NOMO-1 (cell line): ENCODE measurements around the gene TTC21B.

ENCODE experiments used
- DNase-seq, 2 experiments: peaks; one replicate each; lab custom pipeline; 2025; ENCODE audit not compliant: unreplicated experiment in 2 of 2; lab: John Stamatoyannopoulos, UW

The TTC21B gene

DNA sequence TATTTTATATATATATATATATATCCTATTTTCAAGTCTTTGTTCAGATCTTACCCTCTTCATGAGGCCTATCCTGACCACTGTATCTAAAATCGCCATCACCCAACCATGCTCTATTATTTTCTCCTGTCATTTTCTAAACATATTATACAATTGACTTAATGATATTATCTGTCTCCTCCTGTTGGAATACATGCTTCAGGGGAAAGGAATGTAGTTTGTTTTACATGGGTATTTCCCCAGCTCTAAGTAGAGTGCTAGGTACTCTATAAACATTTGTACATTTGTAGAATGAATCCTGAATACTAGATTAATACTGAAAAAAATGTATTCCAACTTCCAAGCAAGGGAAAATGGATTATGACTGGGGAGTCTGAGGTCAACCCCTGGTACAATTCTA is 26.2 kb downstream of the TTC21B start:
- DNase-seq = no peak

DNA sequence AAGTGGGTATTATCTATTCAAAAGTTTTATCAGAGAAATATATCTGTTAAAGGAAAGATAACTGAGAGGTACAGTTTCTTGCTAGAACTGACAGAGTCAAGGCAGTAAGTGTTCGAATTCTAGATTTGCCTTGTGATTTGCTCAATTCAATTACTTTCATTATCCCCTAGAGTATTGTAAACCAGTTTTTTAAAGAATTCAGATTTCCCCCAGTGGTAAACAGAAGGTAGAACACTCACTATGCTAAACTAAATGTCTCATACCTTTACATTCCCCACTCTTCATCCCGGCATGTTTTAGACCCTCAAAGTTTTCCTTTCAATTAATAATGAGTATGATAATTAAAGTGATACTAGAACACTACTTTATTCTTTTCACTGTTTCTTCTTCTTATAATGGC is 28.6 kb downstream of the TTC21B start:
- no peak for DNase-seq

DNA sequence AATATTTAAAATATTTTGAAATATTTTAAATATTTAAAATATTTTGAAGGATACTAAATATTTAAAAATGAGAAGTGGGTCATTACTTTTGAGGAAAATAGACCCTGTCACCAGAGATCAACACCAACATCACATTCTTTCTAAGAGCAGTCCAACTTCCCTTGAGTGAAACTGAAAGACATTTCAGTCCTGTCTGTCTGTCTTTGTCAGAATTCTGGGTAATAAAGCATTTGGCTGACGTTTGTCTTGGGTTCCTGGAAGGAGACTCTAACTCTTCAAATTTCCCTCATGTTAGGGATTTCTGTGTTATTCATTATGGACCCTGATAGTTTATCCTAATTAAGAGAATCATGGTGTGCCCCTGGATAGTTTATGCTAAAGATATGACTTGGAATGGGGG is 32.8 kb downstream of the TTC21B start:
- DNase-seq = no peak

DNA sequence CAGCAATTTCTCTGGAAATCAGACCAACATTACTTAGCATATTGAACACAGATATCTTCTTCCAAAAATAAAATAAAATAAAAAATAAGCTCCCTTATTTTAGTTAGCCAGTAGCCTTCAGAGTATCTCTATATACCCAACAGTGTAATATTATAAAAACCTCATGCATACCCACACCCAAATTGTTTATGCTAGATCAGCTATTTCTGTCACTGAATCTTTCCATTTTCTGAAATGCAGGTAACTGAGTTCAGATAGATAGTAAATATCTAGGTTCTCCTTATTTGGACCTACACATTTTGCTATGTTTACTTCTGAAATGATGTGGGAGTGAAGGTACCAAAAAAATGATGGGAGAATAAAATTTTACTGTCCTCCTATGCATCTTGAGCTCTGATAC is 39.9 kb downstream of the TTC21B start:
- DNase-seq = no peak

DNA sequence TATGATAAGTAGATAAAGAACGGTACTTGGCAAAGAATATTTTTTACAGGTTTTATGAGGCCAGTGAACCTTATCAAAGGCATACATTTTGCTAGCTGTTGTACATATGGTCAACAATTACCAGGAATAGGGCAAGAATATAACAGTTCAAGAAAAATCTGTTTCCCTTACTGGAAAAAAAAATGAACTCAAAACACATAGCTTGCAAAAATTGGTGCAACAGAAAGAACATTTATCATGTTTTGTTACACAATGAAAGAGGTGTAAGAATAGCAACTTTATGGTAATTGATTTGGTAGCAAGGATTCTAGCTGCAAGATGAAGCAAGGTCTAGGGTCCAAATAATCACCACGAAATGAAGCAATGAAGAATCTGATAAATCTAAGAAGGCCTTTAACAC is 41.6 kb downstream of the TTC21B start:
- no peak for DNase-seq

DNA sequence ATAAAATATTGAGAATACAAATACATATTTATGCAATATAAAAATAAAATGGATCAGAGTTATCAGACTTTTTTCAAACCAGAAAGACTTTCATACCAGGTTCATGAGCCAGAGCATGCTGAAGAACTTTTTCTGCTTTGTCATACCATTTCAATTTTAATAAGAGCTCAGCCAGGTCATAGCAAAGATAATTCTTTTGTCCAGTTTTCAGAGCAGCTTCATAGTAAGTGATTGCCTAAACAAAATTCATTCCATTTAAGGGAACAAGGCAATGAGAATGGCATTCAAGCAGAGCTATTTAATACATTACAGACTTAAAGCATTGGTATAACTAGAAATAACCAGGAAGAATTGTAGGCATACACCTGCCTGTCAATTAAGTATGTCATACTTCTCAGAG is 42.3 kb downstream of the TTC21B start:
- DNase-seq = no peak

DNA sequence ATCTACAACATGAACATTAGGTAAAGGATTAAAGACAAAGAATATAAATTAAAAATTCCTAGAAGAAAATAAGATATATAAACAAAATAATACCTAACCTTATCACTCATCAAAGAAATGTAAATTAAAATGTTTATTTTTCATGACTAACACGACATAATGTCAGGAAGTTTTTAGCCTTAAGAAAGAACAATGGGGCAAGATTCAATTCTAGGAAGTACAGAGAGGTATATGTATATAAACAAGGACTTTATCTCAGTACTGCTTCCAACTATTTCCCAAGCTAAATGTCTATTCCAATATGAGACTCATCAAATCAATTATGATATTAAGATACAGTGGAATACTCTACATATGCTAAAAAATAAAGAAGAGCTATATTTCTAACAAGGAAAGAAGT is 44.1 kb downstream of the TTC21B start:
- DNase-seq = no peak

DNA sequence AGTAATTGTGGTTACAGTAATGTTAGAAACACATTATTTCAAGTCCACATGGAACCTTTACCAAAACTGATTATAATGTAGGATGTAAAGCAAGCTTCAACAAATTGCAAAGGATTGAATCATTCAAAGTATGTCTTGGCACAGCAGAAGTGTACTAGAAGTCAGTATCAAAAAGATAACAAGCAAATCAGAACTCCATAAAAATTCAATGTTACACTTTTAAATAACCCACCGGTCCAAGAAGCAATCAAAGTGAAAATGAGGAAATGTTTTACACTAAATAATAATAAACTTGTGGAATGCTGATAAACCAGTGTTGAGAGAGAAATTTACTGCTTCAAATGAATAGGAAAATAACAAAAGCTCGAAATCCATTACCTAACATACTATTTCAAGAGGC is 47.7 kb downstream of the TTC21B start:
- no peak for DNase-seq

DNA sequence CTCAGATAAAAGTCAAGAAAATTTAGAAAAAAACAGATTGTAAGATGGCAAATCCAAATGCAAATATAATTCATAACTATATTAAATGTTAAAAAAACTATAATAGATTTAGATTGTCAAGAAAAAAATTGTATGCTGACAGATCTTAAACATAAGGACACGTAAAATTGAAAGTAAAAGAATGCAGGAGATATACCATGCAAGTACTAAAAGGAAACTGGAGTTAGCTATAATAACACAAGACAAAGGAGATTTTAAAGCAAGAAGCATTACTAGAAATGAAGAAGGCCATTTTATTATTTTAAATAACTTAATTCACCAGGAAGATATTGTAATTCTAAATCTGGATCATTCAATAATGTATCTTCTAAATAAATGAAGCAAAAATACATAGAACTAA is 48.3 kb downstream of the TTC21B start:
- no peak for DNase-seq

DNA sequence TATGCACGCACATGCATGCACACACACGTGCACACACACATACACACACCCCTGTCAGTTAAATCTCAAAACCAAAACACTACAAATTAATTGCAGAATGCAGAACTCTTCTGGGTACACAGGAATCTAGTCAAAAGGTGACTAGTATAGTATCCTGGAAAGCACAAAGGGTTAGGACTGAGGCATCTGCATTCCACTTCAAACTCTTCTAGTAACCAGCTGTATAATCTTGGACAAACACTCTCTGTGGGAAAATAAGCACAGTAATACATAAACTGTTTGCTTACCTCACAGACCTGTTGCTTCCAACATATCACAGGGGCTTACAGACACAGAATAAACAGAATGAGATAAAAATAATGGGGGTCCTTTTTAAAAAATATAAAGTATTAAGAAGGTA is 49.1 kb downstream of the TTC21B start:
- no peak for DNase-seq

DNA sequence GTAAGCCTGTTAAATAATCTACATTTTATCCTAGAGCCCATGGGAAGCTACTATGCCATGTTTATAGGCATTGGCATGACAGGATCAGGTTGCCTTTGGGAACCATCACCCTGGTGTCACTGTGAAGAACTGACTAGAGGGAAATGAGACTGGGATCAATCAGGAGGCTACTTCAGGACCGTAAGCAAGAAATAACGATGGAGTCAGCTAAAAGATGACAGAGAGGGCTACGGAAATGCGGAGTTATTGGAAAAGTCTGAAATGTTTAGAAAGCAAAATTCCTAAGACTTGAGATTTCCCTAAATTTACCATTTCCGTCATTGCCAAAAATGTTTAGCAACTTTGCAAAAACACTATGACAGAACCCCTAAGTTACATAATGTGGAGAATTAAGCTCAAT is 50.2 kb downstream of the TTC21B start:
- no peak for DNase-seq

DNA sequence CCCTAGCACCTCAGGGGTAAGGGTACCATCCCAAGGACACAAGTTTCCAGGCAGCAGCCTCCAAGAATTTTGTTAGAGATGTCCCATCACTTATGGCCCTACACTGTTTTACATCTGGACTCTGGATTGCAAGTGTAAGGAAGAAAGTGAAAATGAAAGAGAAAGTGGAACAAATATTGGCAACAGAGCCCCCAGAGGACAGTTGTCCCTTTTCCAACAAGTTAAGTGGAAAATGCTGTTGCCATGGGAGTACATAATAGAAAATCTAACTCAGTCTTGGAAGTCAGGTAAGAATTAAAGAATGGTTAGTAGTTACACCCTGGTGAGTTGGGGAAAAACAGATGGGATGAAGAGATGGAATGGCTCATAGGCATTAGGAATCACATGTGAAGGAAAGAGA is 50.6 kb downstream of the TTC21B start:
- DNase-seq = peak in 1 of 2 experiments; percentile 8

DNA sequence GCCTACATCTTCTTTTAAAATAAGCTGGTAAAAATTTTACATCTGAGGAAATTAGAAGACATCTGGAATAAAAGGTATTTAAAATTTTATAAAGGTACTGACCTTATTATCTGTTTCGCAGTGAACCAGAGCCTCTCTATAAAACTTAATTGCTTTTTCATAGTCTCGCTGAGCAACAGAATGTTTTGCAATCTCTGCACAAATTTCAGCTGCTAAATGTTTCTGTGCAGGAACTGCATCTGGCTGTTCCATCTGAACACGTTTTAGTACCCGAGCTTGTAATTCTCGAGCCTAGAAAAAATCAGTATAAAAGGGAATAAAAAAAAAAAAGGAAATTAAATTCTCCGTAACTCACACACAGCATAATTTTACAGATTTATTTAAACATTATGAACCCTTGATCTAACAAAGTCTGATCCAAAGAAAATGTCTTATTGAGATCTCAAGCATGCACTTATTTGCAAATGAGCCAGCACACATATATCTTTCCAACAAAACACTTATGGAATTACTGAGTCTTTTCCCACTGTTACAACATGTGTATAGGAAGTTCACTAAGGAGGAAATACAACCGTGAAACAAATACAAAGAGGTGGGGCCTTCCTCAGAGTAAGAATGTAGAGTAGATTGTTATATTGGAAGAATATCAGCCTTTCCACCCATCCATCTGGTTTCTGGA is 51.8 kb downstream of the TTC21B start:
- peak; percentile 7 to 64 for DNase-seq

DNA sequence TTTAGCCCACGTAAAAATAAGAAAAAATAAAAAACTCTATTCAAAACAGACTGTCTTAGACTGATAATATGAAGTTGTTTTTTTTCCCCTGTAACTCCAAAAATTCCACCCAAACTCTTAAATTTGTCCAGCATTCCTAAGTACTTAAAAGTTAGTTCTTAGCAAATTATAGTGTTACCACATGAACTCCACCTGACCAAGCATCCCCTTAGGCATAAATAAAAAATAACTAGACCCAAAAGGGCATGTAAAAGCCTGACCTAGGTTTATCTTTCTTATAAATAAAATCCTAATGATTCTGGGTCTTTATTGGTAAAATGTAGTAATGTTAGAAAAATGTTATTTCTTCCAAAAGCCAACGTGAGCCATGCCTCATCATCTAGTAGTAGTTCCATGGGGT is 54.3 kb downstream of the TTC21B start:
- DNase-seq = no peak

DNA sequence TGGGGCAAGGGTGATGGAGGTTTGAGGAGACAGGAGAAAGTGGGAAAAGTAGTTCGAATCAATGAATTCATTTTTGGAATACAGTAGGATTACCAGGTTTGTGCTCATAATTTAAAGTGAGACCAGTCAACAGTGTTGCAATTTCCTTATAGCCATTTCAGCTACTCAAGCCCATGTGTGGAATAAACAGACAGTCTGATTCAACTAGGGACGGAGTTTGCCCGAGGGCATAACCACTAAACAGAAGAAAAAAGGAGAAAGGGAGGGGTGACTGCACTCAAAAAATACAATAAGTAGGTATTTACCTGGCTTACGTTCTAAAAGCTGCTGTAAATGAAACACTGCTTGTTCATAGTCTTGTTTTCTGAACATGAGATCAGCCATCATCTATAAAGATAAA is 55.2 kb downstream of the TTC21B start:
- DNase-seq = peak; percentile 37 to 66

DNA sequence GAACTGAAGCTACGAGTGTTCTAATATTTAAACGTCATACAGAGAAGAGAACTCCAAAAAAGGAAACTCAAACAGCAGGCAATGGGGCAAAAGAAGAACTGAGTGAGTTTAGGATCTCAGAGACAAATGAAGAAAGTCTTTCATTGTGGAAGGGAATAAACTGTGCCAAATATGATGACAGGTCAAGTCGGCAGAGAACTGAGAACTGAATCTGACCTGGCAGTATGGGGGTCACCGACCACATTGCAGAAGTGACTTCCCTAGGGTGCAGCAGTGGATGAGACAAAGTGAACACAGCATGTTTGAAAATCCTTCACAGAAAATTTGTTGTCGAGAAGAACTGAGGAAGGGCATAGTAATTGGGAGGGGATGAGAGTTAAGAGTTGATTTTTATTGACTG is 55.9 kb downstream of the TTC21B start:
- DNase-seq = peak; percentile 36 to 80

DNA sequence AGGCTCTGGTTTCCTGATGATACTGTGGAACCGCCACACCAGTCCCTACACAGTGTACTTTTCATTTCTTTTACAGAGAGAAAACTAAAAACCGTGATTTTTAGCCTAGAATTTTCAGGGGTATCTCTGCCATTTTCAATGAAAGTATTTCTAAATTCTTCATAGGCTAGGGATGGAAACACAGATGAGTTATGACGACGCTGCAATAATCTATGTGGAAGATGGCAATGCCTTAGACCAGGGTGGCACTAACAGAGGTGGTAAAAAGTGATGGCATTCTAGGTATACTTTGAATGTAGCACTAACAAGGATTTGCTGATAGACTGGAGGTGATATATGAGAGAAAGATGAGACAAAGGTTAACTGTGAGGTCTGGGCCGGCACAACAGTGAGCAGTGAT is 56.5 kb downstream of the TTC21B start:
- no peak for DNase-seq

DNA sequence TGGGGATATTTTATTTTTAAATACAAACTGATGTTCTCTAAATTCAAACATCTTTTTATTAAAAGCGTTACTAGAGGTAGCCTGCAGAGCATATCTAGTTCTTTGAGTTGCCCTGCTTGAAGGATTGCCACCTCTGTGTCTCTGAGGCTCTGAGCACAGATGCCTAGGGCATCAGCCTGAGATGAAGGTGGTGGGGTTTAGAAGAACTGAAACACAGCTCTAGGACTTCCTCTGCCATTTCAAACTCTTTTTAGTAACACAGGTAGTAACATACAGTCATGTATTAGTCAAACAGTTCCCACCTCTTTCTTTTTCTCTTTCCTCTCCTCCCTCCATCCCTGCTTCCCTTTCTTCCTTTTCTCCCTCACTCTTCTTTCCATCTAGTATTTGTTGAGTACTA is 57.6 kb downstream of the TTC21B start:
- DNase-seq = no peak

DNA sequence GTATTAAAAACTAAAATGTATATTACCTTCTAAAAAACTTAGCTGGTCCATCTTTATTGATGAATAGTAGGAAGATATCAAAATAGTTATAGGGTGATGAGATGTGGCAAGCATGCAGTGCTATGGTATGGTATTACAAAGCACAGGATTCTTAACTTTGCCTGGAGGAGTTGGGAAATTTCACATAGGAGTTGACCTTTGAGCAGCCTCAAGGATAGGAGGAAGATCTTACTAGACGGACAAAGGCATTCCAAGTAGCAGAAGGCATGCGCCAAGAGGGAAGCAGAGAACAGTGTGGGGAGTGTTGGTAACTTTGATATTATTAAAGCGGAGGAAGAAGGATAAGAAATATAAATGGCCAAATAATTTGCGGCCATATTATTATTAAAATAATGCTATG is 60.0 kb downstream of the TTC21B start:
- DNase-seq = no peak

DNA sequence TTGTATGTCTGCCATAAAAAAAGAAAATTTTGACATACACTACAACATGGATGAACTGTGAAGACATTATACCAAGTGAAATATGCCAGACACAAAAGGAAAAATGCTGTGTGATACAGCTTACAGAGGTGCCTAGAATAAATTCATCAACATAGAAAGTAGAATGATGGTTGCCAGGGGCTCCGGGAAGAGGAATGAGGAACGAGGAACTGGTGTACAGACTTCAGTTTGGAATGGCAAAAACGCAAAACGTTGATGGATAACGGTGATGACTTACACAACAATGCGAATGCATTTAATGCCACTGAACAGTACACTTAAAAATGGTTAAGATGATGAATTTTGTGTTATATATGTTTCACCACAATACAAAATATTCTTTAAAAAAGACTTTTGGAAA is 61.0 kb downstream of the TTC21B start:
- DNase-seq = no peak

DNA sequence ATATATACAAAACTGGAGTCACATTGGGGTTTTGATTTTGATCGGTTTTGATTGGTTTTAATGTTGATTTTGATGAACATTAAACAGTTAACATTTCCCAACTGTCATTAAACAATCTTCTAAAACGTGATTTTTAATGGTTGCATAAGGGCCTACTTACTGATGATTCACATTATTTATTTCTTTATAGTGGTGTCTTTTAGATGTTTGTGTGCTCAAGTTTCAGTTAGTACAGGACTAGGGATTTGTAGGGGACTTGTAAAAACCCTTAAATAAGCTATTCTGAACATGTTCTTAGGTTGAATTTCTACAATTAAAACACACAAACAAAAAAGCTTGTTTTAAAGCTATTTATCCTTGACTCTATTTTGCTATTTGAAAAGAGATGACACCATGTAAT is 61.6 kb downstream of the TTC21B start:
- no peak for DNase-seq

DNA sequence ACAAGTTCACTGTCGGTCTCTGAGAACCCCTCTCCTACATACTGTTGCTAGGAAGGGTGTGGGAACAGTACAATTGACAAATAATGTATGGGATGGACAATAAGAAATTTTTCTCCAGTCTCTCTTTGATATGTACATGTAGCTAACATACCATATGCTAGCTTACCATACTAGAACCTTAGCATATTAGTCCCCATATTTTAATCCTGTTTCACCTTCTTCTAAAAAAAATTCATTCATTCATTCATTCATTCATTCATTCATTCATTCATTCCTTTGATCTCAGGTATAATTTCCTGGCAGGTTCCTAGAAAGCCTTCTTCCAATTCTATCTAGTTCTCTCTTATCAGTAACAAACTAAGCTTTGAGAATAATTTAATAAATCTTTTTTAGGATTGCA is 62.2 kb downstream of the TTC21B start:
- no peak for DNase-seq

DNA sequence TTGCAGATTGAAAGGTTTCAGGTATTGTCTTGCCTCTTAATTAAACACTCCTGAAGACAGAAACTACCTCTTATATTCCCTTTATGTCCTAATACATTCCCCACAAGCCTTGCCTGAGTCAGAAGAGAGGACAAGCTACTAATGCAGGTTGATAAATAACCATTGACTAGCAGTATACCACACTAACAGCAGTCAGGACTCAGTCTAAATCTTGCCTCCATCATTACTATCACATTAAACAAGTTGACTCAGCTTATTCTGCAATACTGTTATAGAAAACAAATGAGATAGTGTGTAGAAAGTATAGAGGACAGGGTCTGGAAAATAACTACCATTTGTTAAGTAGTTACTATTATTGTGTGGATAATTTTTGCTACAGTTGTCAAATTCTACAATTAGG is 63.8 kb downstream of the TTC21B start:
- no peak for DNase-seq
